ENCODE data around the gene MYZAP.

The MYZAP gene

DNA sequence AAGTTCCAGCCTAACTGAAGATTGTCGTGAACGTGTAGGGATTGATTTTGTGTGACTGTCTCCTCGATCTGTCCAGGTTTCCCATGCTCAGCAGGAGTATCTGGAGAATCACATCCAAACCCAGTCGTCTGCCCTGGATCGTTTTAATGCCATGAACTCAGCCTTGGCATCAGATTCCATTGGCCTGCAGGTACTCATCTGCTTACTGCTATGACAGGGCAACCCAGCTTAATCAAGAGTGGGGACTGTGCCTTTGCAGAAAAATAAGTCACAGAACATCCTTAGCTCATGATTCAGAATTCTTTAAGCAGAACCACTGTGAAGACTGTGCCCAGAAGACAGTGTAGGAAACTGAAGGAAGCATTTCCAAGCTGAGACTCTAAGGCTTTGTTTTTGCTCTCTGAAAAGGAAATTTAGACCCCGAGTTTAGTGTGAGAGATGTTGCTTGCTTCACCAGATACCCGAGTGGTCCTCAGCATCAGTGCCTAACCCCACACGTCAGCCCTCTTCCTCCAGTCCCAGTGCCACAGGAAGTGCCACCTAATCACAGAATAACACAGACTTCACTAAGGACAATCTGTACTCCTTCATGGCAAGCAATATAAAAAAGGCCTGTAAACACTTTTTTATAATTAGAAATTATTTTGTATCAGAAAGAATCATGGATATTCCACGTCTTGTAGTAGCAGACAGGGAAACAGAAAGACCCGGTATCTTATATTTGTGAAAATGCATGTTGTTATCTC is 34.2 kb downstream of the MYZAP start:
- no peaks in the 10 kb centered on the region for H3K9me3 Mint-ChIP-seq
- H3K36me3 Mint-ChIP-seq (ENCODE audit: insufficient read depth) = no peaks in the 10 kb centered on the region
- H3K27me3 Mint-ChIP-seq = peaks cover 16 to 42% of the 10 kb centered on the region in 2 donors
- H3K4me1 Mint-ChIP-seq (ENCODE audit: low read depth in 2 of 2) = no peaks in the 10 kb centered on the region
- no peak overlapping the region for H3K4me3 Mint-ChIP-seq
- ATAC-seq (replicated peaks) = no peak
- no peak overlapping the region for H3K27ac Mint-ChIP-seq
- DNase-seq = no peak

DNA sequence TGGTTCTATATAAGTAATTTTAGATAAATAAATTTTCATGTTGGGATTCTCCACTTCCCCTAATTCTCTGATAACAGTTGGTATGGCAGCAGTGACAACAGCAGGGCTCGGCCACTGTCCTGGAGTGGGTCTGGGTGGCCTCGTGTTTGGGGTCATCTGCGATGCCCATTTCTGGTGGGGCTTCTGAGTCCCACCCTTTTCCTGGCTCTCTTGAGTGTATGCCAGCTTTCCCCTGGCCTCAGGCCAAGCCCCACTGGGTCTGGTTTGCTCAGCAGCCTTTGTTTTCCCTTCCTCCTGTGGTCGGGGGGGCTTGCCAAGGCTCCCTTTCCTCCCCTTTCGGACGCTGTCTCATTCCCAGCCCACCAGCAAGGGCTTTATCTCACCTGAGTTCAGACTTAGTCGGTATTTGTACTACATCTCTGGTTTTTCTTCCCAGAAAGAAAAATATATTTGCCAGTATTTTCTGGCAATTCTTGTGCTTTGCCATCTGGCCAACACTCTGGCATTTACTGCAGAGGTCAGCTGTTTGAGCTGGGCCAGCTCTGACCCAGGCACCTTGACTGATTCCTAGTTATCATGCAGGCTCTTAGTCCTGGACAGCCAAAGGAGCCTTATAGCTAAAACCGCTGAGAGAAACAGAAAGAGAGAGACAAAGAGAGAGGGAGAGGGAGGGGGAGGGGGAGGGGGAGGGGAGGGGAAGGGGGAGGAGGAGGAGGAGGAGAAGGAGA is 35.2 kb downstream of the MYZAP start:
- Mint-ChIP-seq H3K4me3 (no peak overlapping the region), H3K4me1 (ENCODE audit: low read depth in 2 of 2) (no peaks in the 10 kb centered on the region), H3K27me3 (peaks cover 16 to 47% of the 10 kb centered on the region in 2 donors), H3K27ac (no peak overlapping the region), H3K9me3 (no peaks in the 10 kb centered on the region), H3K36me3 (ENCODE audit: insufficient read depth) (no peaks in the 10 kb centered on the region)
- ATAC-seq (replicated peaks) (no peak), DNase-seq (no peak)

- Mint-ChIP-seq H3K4me1 (ENCODE audit: low read depth in 2 of 2) (no peaks in the 10 kb centered on the region), H3K27ac (no peak overlapping the region), H3K9me3 (no peaks in the 10 kb centered on the region), H3K36me3 (ENCODE audit: insufficient read depth) (no peaks in the 10 kb centered on the region), H3K4me3 (no peak overlapping the region), H3K27me3 (peaks cover 6 to 43% of the 10 kb centered on the region in 2 donors)
- ATAC-seq (replicated peaks) (no peak), DNase-seq (no peak)
These were observed 39.8 kb downstream of the MYZAP start for GRCh38 chr15:57631386-57632110.

DNA sequence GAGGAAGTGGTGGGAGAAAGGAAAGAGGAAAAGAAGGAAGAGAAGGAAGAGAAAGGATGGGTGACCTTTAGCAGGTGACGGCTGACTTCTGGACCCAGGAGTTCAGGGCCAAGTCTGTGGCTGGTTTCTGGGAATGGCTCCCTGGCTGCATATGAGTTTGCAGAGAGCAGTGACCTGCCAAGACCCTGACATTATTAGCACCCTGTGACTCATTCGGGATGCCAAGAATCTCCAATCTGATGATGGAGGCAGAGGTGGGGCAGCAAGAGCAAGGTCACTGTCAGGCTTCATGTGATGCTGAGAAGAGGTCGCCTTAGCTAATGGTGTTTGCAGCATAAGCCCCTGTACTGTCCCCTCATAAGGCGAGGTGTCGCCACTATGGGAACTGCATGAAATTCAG is 42.6 kb downstream of the MYZAP start:
- H3K4me3 Mint-ChIP-seq = no peak overlapping the region
- no peaks in the 10 kb centered on the region for H3K9me3 Mint-ChIP-seq
- ATAC-seq (replicated peaks) (no peak), DNase-seq (no peak)
- H3K27me3 Mint-ChIP-seq = peaks cover 0 to 34% of the 10 kb centered on the region in 2 donors
- H3K27ac Mint-ChIP-seq = no peak overlapping the region
- H3K36me3 Mint-ChIP-seq (ENCODE audit: insufficient read depth) = no peaks in the 10 kb centered on the region
- H3K4me1 Mint-ChIP-seq (ENCODE audit: low read depth in 2 of 2) = no peaks in the 10 kb centered on the region

DNA sequence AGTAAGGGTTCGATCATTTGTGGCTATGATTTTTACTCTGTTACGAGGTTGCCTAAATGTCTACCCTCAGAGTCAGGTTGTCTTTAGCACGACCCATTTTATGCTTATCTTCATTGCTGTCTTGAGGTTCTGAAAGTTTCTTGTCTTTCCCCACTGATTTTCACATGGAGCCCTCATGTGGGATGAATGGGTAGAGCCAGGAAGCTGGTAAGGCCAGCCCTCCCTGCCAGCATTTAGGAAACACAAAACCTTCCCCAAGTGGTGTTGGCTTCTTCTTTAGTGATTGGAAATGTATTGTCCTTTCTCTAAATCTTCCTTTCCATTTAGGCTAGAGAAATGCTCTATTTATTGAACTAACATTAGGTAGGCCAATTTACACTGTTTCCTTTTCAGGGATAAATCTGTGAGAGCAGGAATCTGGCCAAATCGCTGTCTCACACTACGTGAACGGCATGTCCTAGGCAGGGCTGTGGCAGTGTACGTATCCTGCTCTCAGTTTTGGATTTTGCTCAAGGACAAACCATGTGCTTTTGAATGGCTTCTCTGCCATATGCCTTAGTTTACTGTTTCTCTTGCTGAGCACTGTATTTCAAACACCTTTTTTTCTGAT is 43.7 kb downstream of the MYZAP start:
- ATAC-seq (replicated peaks) (no peak), DNase-seq (no peak)
- no peaks in the 10 kb centered on the region for H3K9me3 Mint-ChIP-seq
- H3K36me3 Mint-ChIP-seq (ENCODE audit: insufficient read depth) = peaks cover 4% of the 10 kb centered on the region
- H3K27me3 Mint-ChIP-seq = peaks cover 7 to 41% of the 10 kb centered on the region in 2 donors
- H3K27ac Mint-ChIP-seq = no peak overlapping the region
- H3K4me1 Mint-ChIP-seq (ENCODE audit: low read depth in 2 of 2) = no peaks in the 10 kb centered on the region
- no peak overlapping the region for H3K4me3 Mint-ChIP-seq

DNA sequence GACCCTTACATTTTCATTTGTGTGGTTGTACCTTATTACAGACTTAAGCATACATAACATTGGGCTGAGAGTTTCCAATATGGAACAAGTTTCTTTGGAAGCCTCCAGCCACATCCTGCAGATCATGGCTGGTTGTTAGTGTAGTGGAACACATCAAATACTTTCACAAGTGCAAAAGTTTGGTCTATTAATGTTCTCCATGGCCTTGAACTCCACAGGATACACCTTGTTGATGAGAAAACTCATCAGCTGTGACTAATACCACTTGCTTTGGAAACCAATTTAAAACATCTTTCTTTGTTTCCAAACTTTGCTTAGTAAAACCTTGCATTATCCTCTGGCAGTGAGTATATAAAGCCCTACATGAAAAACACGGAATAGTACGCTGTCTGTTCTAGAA is 46.1 kb downstream of the MYZAP start:
- no peak overlapping the region for H3K27ac Mint-ChIP-seq
- no peaks in the 10 kb centered on the region for H3K4me1 Mint-ChIP-seq (ENCODE audit: low read depth in 2 of 2)
- H3K4me3 Mint-ChIP-seq = no peak overlapping the region
- H3K36me3 Mint-ChIP-seq (ENCODE audit: insufficient read depth) = peaks cover 4% of the 10 kb centered on the region
- DNase-seq (no peak), ATAC-seq (replicated peaks) (no peak)
- no peaks in the 10 kb centered on the region for H3K9me3 Mint-ChIP-seq
- H3K27me3 Mint-ChIP-seq = peaks cover 13 to 37% of the 10 kb centered on the region in 2 donors

GRCh38 chr15:57639306-57639705 is 47.6 kb downstream of the MYZAP start:
- no peak for DNase-seq
- Mint-ChIP-seq H3K9me3 (no peaks in the 10 kb centered on the region), H3K36me3 (ENCODE audit: insufficient read depth) (peaks cover 4% of the 10 kb centered on the region), H3K27me3 (peaks cover 17 to 37% of the 10 kb centered on the region in 2 donors), H3K4me3 (no peak overlapping the region), H3K4me1 (ENCODE audit: low read depth in 2 of 2) (no peaks in the 10 kb centered on the region), H3K27ac (no peak overlapping the region)
- no peak for ATAC-seq (replicated peaks)

DNA sequence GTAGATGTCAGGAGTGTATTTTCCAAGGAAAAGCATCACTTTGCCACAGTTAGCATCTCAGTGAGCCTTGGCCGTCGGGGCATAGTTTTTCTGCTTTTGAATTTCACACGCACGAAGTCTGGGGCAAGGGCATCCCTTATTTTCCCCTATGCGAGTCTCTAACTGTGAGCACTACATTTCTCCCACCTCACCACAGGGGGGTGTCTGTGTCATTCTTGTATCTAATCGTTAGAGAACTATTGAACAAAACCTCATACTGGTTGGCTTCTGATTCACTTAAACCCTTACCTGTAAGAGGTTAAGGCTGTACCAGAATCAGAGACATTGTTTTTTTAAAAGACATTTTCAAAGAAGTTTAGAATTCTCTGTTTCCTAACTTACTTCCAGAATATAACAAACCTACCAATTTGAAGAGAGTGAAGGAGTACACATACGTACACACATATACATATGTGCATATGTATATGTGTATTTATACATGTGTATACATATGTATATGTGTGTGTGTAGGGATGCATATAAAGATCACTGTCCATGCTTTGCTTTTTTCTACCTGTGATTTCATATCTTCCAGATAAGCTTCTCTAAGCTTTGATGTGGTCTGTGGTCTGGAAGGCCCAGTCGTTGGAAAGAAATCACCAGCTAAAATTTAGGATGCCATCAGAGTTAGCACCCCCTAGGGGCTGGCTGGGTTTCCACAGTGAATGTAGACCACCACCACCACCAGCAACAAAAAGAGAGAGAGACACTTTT is 49.4 kb downstream of the MYZAP start:
- Mint-ChIP-seq H3K27ac (peak overlapping the region in 1 of 2 donors; percentile 11), H3K4me3 (no peak overlapping the region), H3K4me1 (ENCODE audit: low read depth in 2 of 2) (no peaks in the 10 kb centered on the region), H3K27me3 (peaks cover 22 to 42% of the 10 kb centered on the region in 2 donors), H3K36me3 (ENCODE audit: insufficient read depth) (peaks cover 4% of the 10 kb centered on the region), H3K9me3 (no peaks in the 10 kb centered on the region)
- ATAC-seq (replicated peaks) (no peak), DNase-seq (no peak)

GRCh38 chr15:57643826-57644225 is 52.1 kb downstream of the MYZAP start:
- Mint-ChIP-seq H3K27me3 (peaks cover 38 to 53% of the 10 kb centered on the region in 2 donors), H3K27ac (no peak overlapping the region), H3K9me3 (no peaks in the 10 kb centered on the region), H3K4me3 (no peak overlapping the region), H3K4me1 (ENCODE audit: low read depth in 2 of 2) (no peaks in the 10 kb centered on the region), H3K36me3 (ENCODE audit: insufficient read depth) (peaks cover 4% of the 10 kb centered on the region)
- DNase-seq (no peak), ATAC-seq (replicated peaks) (no peak)

GRCh38 chr15:57646087-57646486 is 54.4 kb downstream of the MYZAP start:
- Mint-ChIP-seq H3K4me1 (ENCODE audit: low read depth in 2 of 2) (no peaks in the 10 kb centered on the region), H3K9me3 (no peaks in the 10 kb centered on the region), H3K4me3 (no peak overlapping the region), H3K36me3 (ENCODE audit: insufficient read depth) (no peaks in the 10 kb centered on the region), H3K27me3 (peaks cover 41 to 48% of the 10 kb centered on the region in 2 donors), H3K27ac (no peak overlapping the region)
- no peak for ATAC-seq (replicated peaks)
- DNase-seq = no peak

GRCh38 chr15:57647071-57647790 is 55.5 kb downstream of the MYZAP start:
- no peak for DNase-seq
- Mint-ChIP-seq H3K27me3 (peaks cover 41 to 47% of the 10 kb centered on the region in 2 donors), H3K4me1 (ENCODE audit: low read depth in 2 of 2) (peaks cover 0 to 2% of the 10 kb centered on the region in 2 donors), H3K27ac (no peak overlapping the region), H3K9me3 (no peaks in the 10 kb centered on the region), H3K36me3 (ENCODE audit: insufficient read depth) (no peaks in the 10 kb centered on the region), H3K4me3 (no peak overlapping the region)
- no peak for ATAC-seq (replicated peaks)

- Mint-ChIP-seq H3K9me3 (no peaks in the 10 kb centered on the region), H3K27ac (no peak overlapping the region), H3K27me3 (peaks cover 41 to 47% of the 10 kb centered on the region in 2 donors), H3K4me3 (no peak overlapping the region), H3K36me3 (ENCODE audit: insufficient read depth) (no peaks in the 10 kb centered on the region), H3K4me1 (ENCODE audit: low read depth in 2 of 2) (peaks cover 0 to 3% of the 10 kb centered on the region in 2 donors)
- no peak for DNase-seq
- no peak for ATAC-seq (replicated peaks)
These were observed 56.1 kb downstream of the MYZAP start for GRCh38 chr15:57647791-57648130.

Measured in effector memory CD8-positive, alpha-beta T cell (primary cell).